PC-9 (cell line): ENCODE results near the gene ZNF654.

ENCODE experiments used
- EZH2 ChIP-seq: fragments of 200-600 bp; sonication (generic); IDR thresholded peaks from 2 replicates; pipeline ENCODE4 v1.8.0; 2017; ENCODE audit warnings: antibody characterized with exemption, low read depth
- TF ChIP-seq, protein P1 (sequence below): fragments of 200-600 bp; sonication (generic); conservative IDR thresholded peaks from 2 replicates; pipeline ENCODE4 v1.6.1; 2017; ENCODE audit warnings: mixed run types, antibody characterized with exemption, mild to moderate bottlenecking, moderate library complexity

DNA sequence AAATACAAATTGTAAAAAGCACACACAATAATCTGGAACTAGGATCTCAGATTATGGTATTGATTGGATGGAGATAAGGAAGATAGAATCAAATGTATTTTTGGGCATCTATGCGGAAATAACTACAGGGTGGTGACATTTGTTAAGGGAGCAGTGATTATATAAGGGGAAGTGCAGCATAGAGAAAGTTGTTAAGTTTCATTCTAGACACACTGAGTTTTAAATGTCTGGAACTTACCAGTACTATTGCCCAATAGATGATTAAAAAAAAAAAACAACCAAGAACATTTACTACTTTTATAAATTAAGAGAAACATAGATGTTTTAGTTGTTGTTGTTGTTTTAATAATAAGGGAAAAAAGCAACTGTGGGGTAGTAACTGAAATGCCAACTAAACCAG lies 58.6 kb downstream of the ZNF654 start:
- TF ChIP-seq, protein P1, sequence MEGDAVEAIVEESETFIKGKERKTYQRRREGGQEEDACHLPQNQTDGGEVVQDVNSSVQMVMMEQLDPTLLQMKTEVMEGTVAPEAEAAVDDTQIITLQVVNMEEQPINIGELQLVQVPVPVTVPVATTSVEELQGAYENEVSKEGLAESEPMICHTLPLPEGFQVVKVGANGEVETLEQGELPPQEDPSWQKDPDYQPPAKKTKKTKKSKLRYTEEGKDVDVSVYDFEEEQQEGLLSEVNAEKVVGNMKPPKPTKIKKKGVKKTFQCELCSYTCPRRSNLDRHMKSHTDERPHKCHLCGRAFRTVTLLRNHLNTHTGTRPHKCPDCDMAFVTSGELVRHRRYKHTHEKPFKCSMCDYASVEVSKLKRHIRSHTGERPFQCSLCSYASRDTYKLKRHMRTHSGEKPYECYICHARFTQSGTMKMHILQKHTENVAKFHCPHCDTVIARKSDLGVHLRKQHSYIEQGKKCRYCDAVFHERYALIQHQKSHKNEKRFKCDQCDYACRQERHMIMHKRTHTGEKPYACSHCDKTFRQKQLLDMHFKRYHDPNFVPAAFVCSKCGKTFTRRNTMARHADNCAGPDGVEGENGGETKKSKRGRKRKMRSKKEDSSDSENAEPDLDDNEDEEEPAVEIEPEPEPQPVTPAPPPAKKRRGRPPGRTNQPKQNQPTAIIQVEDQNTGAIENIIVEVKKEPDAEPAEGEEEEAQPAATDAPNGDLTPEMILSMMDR: no peak
- no peak for TF ChIP-seq EZH2
